GM21423 (cell line): ENCODE measurements around the gene TGFBR3L.

ENCODE experiments used
- ATAC-seq: cut with Tn5 transposase; IDR thresholded peaks from one replicate; pipeline ENCODE4 v1.9.1; 2021; ENCODE audit warnings: mild to moderate bottlenecking, moderate library complexity; ENCODE audit not compliant: unreplicated experiment

TGFBR3L gene

GRCh38 chr19:7914598-7915045, at the start of gene TGFBR3L:
TGFBR3L (plus strand) TSS chr19:7914830.
- no peak for ATAC-seq

- no peak for ATAC-seq
These were observed 49.2 kb upstream of the TGFBR3L start for GRCh38 chr19:7865262-7865911.

- ATAC-seq = no peak
These were observed 48.1 kb upstream of the TGFBR3L start for GRCh38 chr19:7866399-7867091.

- no peak for ATAC-seq
These were observed 47.4 kb upstream of the TGFBR3L start for GRCh38 chr19:7867092-7867844.

GRCh38 chr19:7868326-7868670, 46.3 kb upstream of the TGFBR3L start:
- no peak for ATAC-seq

- ATAC-seq = peak; percentile 60
These were observed 45.8 kb upstream of the TGFBR3L start for GRCh38 chr19:7868671-7869452.

- ATAC-seq = peak; percentile 46
These were observed 45.1 kb upstream of the TGFBR3L start for GRCh38 chr19:7869453-7869909.

- ATAC-seq = no peak
These were observed 44.6 kb upstream of the TGFBR3L start for GRCh38 chr19:7869910-7870511.

GRCh38 chr19:7870571-7871436, 43.8 kb upstream of the TGFBR3L start:
- ATAC-seq = no peak

GRCh38 chr19:7871437-7872305, 43.0 kb upstream of the TGFBR3L start:
- no peak for ATAC-seq

- no peak for ATAC-seq
These were observed 42.1 kb upstream of the TGFBR3L start for GRCh38 chr19:7872306-7873204.

GRCh38 chr19:7873304-7874075, 41.1 kb upstream of the TGFBR3L start:
- ATAC-seq = no peak

GRCh38 chr19:7874076-7874896, 40.3 kb upstream of the TGFBR3L start, which contains the start of gene PRR36:
PRR36 (minus strand) TSS chr19:7874390; CDS start chr19:7873689, 701 bp downstream.
- no peak for ATAC-seq

- no peak for ATAC-seq
These were observed 39.7 kb upstream of the TGFBR3L start for GRCh38 chr19:7874897-7875273.

- ATAC-seq = no peak
These were observed 37.3 kb upstream of the TGFBR3L start for GRCh38 chr19:7877249-7877836.
